ENCODE results near the gene GPR156.
"Not testable (repeated sequence)": the region's sequence is repeated elsewhere in the genome, so short reads cannot be mapped to it uniquely, and the experiment has no call there.

The GPR156 gene

DNA sequence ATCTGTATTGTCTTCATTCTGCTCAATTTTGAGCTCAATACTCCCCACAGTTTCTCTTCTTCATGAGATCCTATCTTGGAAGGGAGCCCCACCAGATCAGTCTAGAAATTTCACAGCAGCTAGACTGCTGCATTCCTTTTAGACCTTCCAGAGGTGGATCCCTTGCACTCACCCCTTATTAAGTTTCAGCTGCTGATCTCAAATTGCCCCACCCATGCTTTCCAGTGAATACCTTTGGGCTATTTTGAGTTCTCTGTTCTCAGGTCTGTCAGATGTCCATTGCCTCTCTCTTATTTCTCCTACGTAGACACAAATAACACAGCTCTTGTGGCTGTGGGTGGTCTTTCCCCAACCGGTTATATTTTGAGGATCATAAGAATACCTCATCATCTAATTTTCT, 60.8 kb downstream of the GPR156 start:
- no peaks in the 10 kb centered on the region for H3K9me2 ChIP-seq (replicated peaks; ENCODE audit: insufficient read depth, low read length)
- no peak overlapping the region for H2AFZ ChIP-seq (ENCODE audit: low read length)
- no peaks in the 10 kb centered on the region for H3K36me3 ChIP-seq (replicated peaks; ENCODE audit: insufficient read depth, low read length)
- no peak overlapping the region for H3K9ac ChIP-seq (ENCODE audit: low read length)
- H3F3A ChIP-seq (ENCODE audit: insufficient read depth, low read length), result no peaks in the 10 kb centered on the region
- TF ChIP-seq CTCF (IDR thresholded peaks at IDR 0.05; ENCODE audit: low read length) (no peak), EZH2 (optimal IDR thresholded peaks at IDR 0.05; ENCODE audit: low read depth, low read length) (no peak), EZH2phosphoT487 (IDR thresholded peaks at IDR 0.05; ENCODE audit: low read length) (no peak)
- no peaks in the 10 kb centered on the region for H4K20me1 ChIP-seq (ENCODE audit: insufficient read depth, low read length)
- no peak overlapping the region for H3K4me3 ChIP-seq (ENCODE audit: low read length)
- no peaks in the 10 kb centered on the region for H3K79me2 ChIP-seq (ENCODE audit: low read length)
- H3K27me3 ChIP-seq (replicated peaks; ENCODE audit: insufficient read depth, low read length), result no peaks in the 10 kb centered on the region
- H3K4me1 ChIP-seq (ENCODE audit: low read length), result no peaks in the 10 kb centered on the region
- H3K9me3 ChIP-seq (replicated peaks; ENCODE audit: insufficient read depth, low read length), result no peaks in the 10 kb centered on the region
- H3K4me2 ChIP-seq (ENCODE audit: low read depth, low read length), result no peak overlapping the region
- no peak overlapping the region for H3K27ac ChIP-seq (ENCODE audit: low read length)
- no peak for DNase-seq

DNA sequence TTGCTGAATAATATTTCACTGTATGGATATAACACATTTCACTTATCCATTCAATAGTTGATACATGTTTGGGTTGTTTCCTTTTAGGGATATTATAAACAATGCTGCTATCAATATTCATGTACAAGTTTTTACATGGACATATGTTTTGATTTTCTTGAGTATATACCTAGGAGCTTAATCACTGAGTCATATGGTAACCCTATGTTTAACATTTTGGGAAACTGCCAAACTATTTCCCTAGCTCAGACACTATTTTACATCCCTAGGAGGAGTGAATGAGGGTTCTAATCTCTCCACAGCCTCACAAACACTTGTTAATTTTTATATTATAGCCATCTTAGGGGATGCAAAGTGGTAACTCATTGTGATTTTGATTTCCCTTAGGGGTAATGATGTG, 66.0 kb downstream of the GPR156 start:
- Histone ChIP-seq H3K27ac (ENCODE audit: low read length) (no peak overlapping the region), H3F3A (ENCODE audit: insufficient read depth, low read length) (no peaks in the 10 kb centered on the region), H3K79me2 (ENCODE audit: low read length) (no peaks in the 10 kb centered on the region), H3K4me1 (ENCODE audit: low read length) (no peaks in the 10 kb centered on the region), H3K27me3 (replicated peaks; ENCODE audit: insufficient read depth, low read length) (no peaks in the 10 kb centered on the region), H3K9me3 (replicated peaks; ENCODE audit: insufficient read depth, low read length) (no peaks in the 10 kb centered on the region), H3K4me3 (ENCODE audit: low read length) (no peak overlapping the region), H3K9me2 (replicated peaks; ENCODE audit: insufficient read depth, low read length) (no peaks in the 10 kb centered on the region), H3K36me3 (replicated peaks; ENCODE audit: insufficient read depth, low read length) (no peaks in the 10 kb centered on the region), H3K9ac (ENCODE audit: low read length) (no peak overlapping the region), H2AFZ (ENCODE audit: low read length) (no peak overlapping the region), H4K20me1 (ENCODE audit: insufficient read depth, low read length) (no peaks in the 10 kb centered on the region), H3K4me2 (ENCODE audit: low read depth, low read length) (no peak overlapping the region)
- DNase-seq, result no peak
- no peak for TF ChIP-seq EZH2 (optimal IDR thresholded peaks at IDR 0.05; ENCODE audit: low read depth, low read length)
- TF ChIP-seq EZH2phosphoT487 (IDR thresholded peaks at IDR 0.05; ENCODE audit: low read length), result no peak
- no peak for TF ChIP-seq CTCF (IDR thresholded peaks at IDR 0.05; ENCODE audit: low read length)

GRCh38 chr3:120216633-120217032, 68.4 kb downstream of the GPR156 start:
- H3K9ac ChIP-seq (ENCODE audit: low read length); H3F3A ChIP-seq (ENCODE audit: insufficient read depth, low read length); H2AFZ ChIP-seq (ENCODE audit: low read length); H3K9me3 ChIP-seq (replicated peaks; ENCODE audit: insufficient read depth, low read length); H3K27me3 ChIP-seq (replicated peaks; ENCODE audit: insufficient read depth, low read length); H3K4me1 ChIP-seq (ENCODE audit: low read length); H4K20me1 ChIP-seq (ENCODE audit: insufficient read depth, low read length); DNase-seq; H3K79me2 ChIP-seq (ENCODE audit: low read length); H3K4me2 ChIP-seq (ENCODE audit: low read depth, low read length); H3K27ac ChIP-seq (ENCODE audit: low read length); H3K4me3 ChIP-seq (ENCODE audit: low read length); H3K36me3 ChIP-seq (replicated peaks; ENCODE audit: insufficient read depth, low read length); H3K9me2 ChIP-seq (replicated peaks; ENCODE audit: insufficient read depth, low read length): not testable (repeated sequence)

GRCh38 chr3:120214176-120214575, 70.8 kb downstream of the GPR156 start:
- H3K36me3 ChIP-seq (replicated peaks; ENCODE audit: insufficient read depth, low read length), result no peaks in the 10 kb centered on the region
- no peak overlapping the region for H3K4me3 ChIP-seq (ENCODE audit: low read length)
- H3K9me2 ChIP-seq (replicated peaks; ENCODE audit: insufficient read depth, low read length), result no peaks in the 10 kb centered on the region
- H3F3A ChIP-seq (ENCODE audit: insufficient read depth, low read length), result no peaks in the 10 kb centered on the region
- H3K79me2 ChIP-seq (ENCODE audit: low read length), result no peaks in the 10 kb centered on the region
- no peak overlapping the region for H3K27ac ChIP-seq (ENCODE audit: low read length)
- no peak for DNase-seq
- no peak overlapping the region for H2AFZ ChIP-seq (ENCODE audit: low read length)
- H3K27me3 ChIP-seq (replicated peaks; ENCODE audit: insufficient read depth, low read length), result no peaks in the 10 kb centered on the region
- no peaks in the 10 kb centered on the region for H4K20me1 ChIP-seq (ENCODE audit: insufficient read depth, low read length)
- no peaks in the 10 kb centered on the region for H3K4me1 ChIP-seq (ENCODE audit: low read length)
- TF ChIP-seq CTCF (IDR thresholded peaks at IDR 0.05; ENCODE audit: low read length), result no peak
- no peak for TF ChIP-seq EZH2 (optimal IDR thresholded peaks at IDR 0.05; ENCODE audit: low read depth, low read length)
- TF ChIP-seq EZH2phosphoT487 (IDR thresholded peaks at IDR 0.05; ENCODE audit: low read length), result no peak
- H3K9me3 ChIP-seq (replicated peaks; ENCODE audit: insufficient read depth, low read length), result no peaks in the 10 kb centered on the region
- no peak overlapping the region for H3K4me2 ChIP-seq (ENCODE audit: low read depth, low read length)
- no peak overlapping the region for H3K9ac ChIP-seq (ENCODE audit: low read length)

Measured in MM.1S (cell line).